ENCODE measurements around the gene NFATC2. TPM values are rescaled to one million over a fixed set of nuclear protein-coding genes. Genes with fewer than 3 reads are reported as not detected.
A peak's percentile ranks its signal among the peaks of the same experiment; 100 is the strongest.

The NFATC2 gene
- total and polyA plus RNA-seq, 2 of the 4 experiments (the other 2 are of a cell fraction): 0.18 to 0.38 TPM

GRCh38 chr20:51566594-51566993 is 24.1 kb upstream of the NFATC2 start:
- in situ Hi-C loops (cut with MboI; ENCODE audit: low sequenced_read_pairs) (no loop called here), intact Hi-C loops (cut with micrococcal nuclease) (no loop called here), dilution Hi-C loops (cut with HindIII; ENCODE audit: low sequenced_read_pairs, unreplicated experiment) (no loop called here)
- no peak overlapping the region for H3K4me2 ChIP-seq (ENCODE audit: low read depth, low read length)
- no peak overlapping the region for H3K4ac ChIP-seq (ENCODE audit: low read depth, low read length)
- no peak overlapping the region for H4K8ac ChIP-seq (ENCODE audit: low read depth in 2 of 2, low read length in 2 of 2)
- no peak overlapping the region for H3K14ac ChIP-seq (replicated peaks; ENCODE audit: low read depth, low read length)
- H3K23ac ChIP-seq (ENCODE audit: low read depth, low read length): no peak overlapping the region
- H2BK20ac ChIP-seq (ENCODE audit: low read depth, low read length): no peak overlapping the region
- CTCF ChIA-PET: no interaction called here
- H3K27ac ChIP-seq (ENCODE audit: insufficient read depth, low read length): no peak overlapping the region
- H3K36me3 ChIP-seq (ENCODE audit: control insufficient read depth, insufficient read depth, low read length): no peaks in the 10 kb centered on the region
- H3K79me1 ChIP-seq (ENCODE audit: low read depth in 1 of 2, low read length in 2 of 2): no peaks in the 10 kb centered on the region
- DNase-seq (no peak), ATAC-seq (ENCODE audit: low read depth) (no peak)
- TF ChIP-seq POLR2A (IDR thresholded peaks at IDR 0.05; ENCODE audit: low read depth, low read length) (no peak), MXI1 (IDR thresholded peaks at IDR 0.05; ENCODE audit: borderline replicate concordance, low read depth, low read length) (no peak), MAFK (IDR thresholded peaks at IDR 0.05; ENCODE audit: low read depth, low read length) (no peak), CHD1 (IDR thresholded peaks at IDR 0.05; ENCODE audit: low read depth, low read length) (no peak), CTCF (conservative IDR thresholded peaks at IDR 0.05; ENCODE audit: low read depth, low read length) (no peak), NFE2L2 (IDR thresholded peaks at IDR 0.05; ENCODE audit: low read depth, low read length) (no peak), BHLHE40 (IDR thresholded peaks at IDR 0.05; ENCODE audit: low read depth, low read length) (no peak), SMC3 (IDR thresholded peaks at IDR 0.05; ENCODE audit: low read depth, low read length) (no peak)
- H4K20me1 ChIP-seq (ENCODE audit: insufficient read depth, low read length): peaks cover 7% of the 10 kb centered on the region; the same call in 1 of the 2 replicates
- no peaks in the 10 kb centered on the region for H3K9me3 ChIP-seq (ENCODE audit: control insufficient read depth, insufficient read depth, low read length)
- H3K4me1 ChIP-seq (ENCODE audit: control insufficient read depth, insufficient read depth, low read length): peaks cover 11% of the 10 kb centered on the region
- H4K91ac ChIP-seq (ENCODE audit: insufficient read depth, low read depth, low read length): no peak overlapping the region
- no peak overlapping the region for H3K9ac ChIP-seq (ENCODE audit: low read depth, low read length)
- H2BK15ac ChIP-seq (ENCODE audit: low read depth, low read length): no peak overlapping the region
- no TSS peak for BruUV-seq (replicated peaks)
- no peak overlapping the region for H2AK5ac ChIP-seq (ENCODE audit: low read depth, low read length)
- no peak overlapping the region for H3K18ac ChIP-seq (ENCODE audit: low read depth, low read length)
- peaks cover 7% of the 10 kb centered on the region; the same call in 1 of the 2 replicates for H3K9me1 ChIP-seq (ENCODE audit: insufficient read depth, low read length)
- H3K27me3 ChIP-seq (ENCODE audit: control insufficient read depth, insufficient read depth, low read length): peaks cover 2% of the 10 kb centered on the region
- no peak overlapping the region for H2BK120ac ChIP-seq (ENCODE audit: low read depth, low read length)
- 80% methylated on average over 2 of the region's 4 CpGs; no CpG with 5 or more reads in 1 of the 2 experiments for WGBS, 2 experiments (ENCODE audit: extremely low coverage in 2 of 2, insufficient read length in 1 of 2)
- H3K56ac ChIP-seq (ENCODE audit: extremely low read depth, insufficient read depth, low read length): no peak overlapping the region
- no peak overlapping the region for H2BK5ac ChIP-seq (ENCODE audit: low read depth, low read length, poor library complexity, severe bottlenecking)
- H3K4me3 ChIP-seq (ENCODE audit: insufficient read depth, low read depth, low read length): no peak overlapping the region
- POLR2A ChIA-PET (ENCODE audit: unreplicated experiment): no interaction called here
- H4K5ac ChIP-seq (ENCODE audit: low read depth, low read length): no peak overlapping the region
- H2AFZ ChIP-seq (replicated peaks; ENCODE audit: low read length, poor library complexity): peak overlapping the region; percentile 19
- H2AK9ac ChIP-seq (replicated peaks; ENCODE audit: low read depth, low read length, poor library complexity): no peak overlapping the region

All from IMR-90 (cell line).